IPS DF 6.9 (cell line): ENCODE measurements around the gene CEP43.

Experiments
- DNase-seq: peaks from one replicate; pipeline ENCODE4 v3.0.0-alpha.2; 2013; ENCODE audit warnings: low read depth, low spot score
- H3K27ac ChIP-seq: one replicate; pipeline ENCODE4 v1.5.1; 2013; ENCODE audit warnings: low read length, control low read depth
- H3K27me3 ChIP-seq: 2 replicates; pipeline ENCODE4 v1.6.1; 2013; ENCODE audit warnings: mild to moderate bottlenecking, low read length; ENCODE audit not compliant: control insufficient read depth, insufficient read depth
- H3K36me3 ChIP-seq: 2 replicates; pipeline ENCODE4 v1.6.1; 2013; ENCODE audit warnings: low read length; ENCODE audit not compliant: control insufficient read depth, insufficient read depth
- H3K4me1 ChIP-seq: 2 replicates; pipeline ENCODE4 v1.6.1; 2013; ENCODE audit warnings: low read length; ENCODE audit not compliant: control insufficient read depth, insufficient read depth
- H3K4me3 ChIP-seq: 2 replicates; pipeline ENCODE4 v1.5.1; 2013; ENCODE audit warnings: mild to moderate bottlenecking, low read length
- H3K9me3 ChIP-seq: 2 replicates; pipeline ENCODE4 v1.6.1; 2013; ENCODE audit warnings: low read length, inconsistent platforms; ENCODE audit not compliant: control insufficient read depth, insufficient read depth
- WGBS: extraction: QIAGEN DNeasy Blood & Tissue Kit; methylation state at CpG from one replicate; pipeline ENCODE4 v1.1.7; 2013; ENCODE audit warnings: mixed read lengths, missing lambda C conversion rate; ENCODE audit not compliant: insufficient read length, insufficient coverage; 5-methylcytosine and 5-hydroxymethylcytosine counted together

The CEP43 gene

GRCh38 chr6:166955121-166955864 is 43.9 kb upstream of the CEP43 start:
- WGBS, result no CpG with 5 or more reads among the region's 52 CpGs
- no peak for DNase-seq
- H3K4me3 ChIP-seq, result peak overlapping the region; percentile 75; the same call in 1 of the 2 replicates
- H3K9me3 ChIP-seq, result no peaks in the 10 kb centered on the region
- H3K36me3 ChIP-seq, result no peaks in the 10 kb centered on the region
- no peak overlapping the region for H3K27ac ChIP-seq
- peaks cover 6% of the 10 kb centered on the region; the same call in 1 of the 2 replicates for H3K4me1 ChIP-seq
- H3K27me3 ChIP-seq, result no peaks in the 10 kb centered on the region

- 0 out of 2 replicates have a peak, but pooled peaks cover 4% of the 10 kb centered on the region for H3K4me1 ChIP-seq
These were observed 43.2 kb upstream of the CEP43 start for GRCh38 chr6:166955865-166956443.

GRCh38 chr6:166956444-166957086 is 42.6 kb upstream of the CEP43 start, which contains the start of gene RNASET2:
TSS of gene RNASET2 (minus strand) at chr6:166956550. CDS start at chr6:166956182, 368 bp downstream.
- Histone ChIP-seq H3K4me3 (peak within 1 kb of the TSS; percentile 75), H3K9me3 (no peaks in the 10 kb centered on the region), H3K27me3 (no peaks in the 10 kb centered on the region), H3K36me3 (no peaks in the 10 kb centered on the region), H3K27ac (no peak within 1 kb of the TSS), H3K4me1 (0 out of 2 replicates have a peak, but pooled peaks cover 4% of the 10 kb centered on the region)
- WGBS, result no CpG with 5 or more reads among the region's 71 CpGs
- no peak for DNase-seq

More at GRCh38 chr6:166955865-166956443, 43.2 kb upstream of the CEP43 start:
- no peaks in the 10 kb centered on the region for H3K27me3 ChIP-seq
- no peak overlapping the region for H3K27ac ChIP-seq
- WGBS, result no CpG with 5 or more reads among the region's 54 CpGs
- H3K36me3 ChIP-seq, result no peaks in the 10 kb centered on the region
- no peaks in the 10 kb centered on the region for H3K9me3 ChIP-seq
- H3K4me3 ChIP-seq, result peak overlapping the region; percentile 75
- no peak for DNase-seq

GRCh38 chr6:166957087-166957804 is 42.0 kb upstream of the CEP43 start:
- Histone ChIP-seq H3K4me1 (0 out of 2 replicates have a peak, but pooled peaks cover 4% of the 10 kb centered on the region), H3K27ac (no peak overlapping the region), H3K36me3 (no peaks in the 10 kb centered on the region), H3K4me3 (peak overlapping the region; percentile 75; the same call in 1 of the 2 replicates), H3K27me3 (no peaks in the 10 kb centered on the region), H3K9me3 (no peaks in the 10 kb centered on the region)
- WGBS, result no CpG with 5 or more reads among the region's 26 CpGs
- no peak for DNase-seq

GRCh38 chr6:166957805-166958076 is 41.5 kb upstream of the CEP43 start:
- H3K27ac ChIP-seq, result no peak overlapping the region
- no peaks in the 10 kb centered on the region for H3K36me3 ChIP-seq
- 0 out of 2 replicates have a peak, but pooled peaks cover 4% of the 10 kb centered on the region for H3K4me1 ChIP-seq
- DNase-seq, result no peak
- no peaks in the 10 kb centered on the region for H3K9me3 ChIP-seq
- H3K4me3 ChIP-seq, result no peak overlapping the region
- WGBS, result no CpG with 5 or more reads among the region's 5 CpGs
- H3K27me3 ChIP-seq, result no peaks in the 10 kb centered on the region

GRCh38 chr6:166958926-166959861 is 40.0 kb upstream of the CEP43 start:
- H3K27ac ChIP-seq, result no peak overlapping the region
- no peak for DNase-seq
- no peak overlapping the region for H3K4me3 ChIP-seq
- H3K27me3 ChIP-seq, result no peaks in the 10 kb centered on the region
- WGBS, result no CpG with 5 or more reads among the region's 13 CpGs
- H3K9me3 ChIP-seq, result no peaks in the 10 kb centered on the region
- H3K36me3 ChIP-seq, result no peaks in the 10 kb centered on the region
- H3K4me1 ChIP-seq, result 0 out of 2 replicates have a peak, but pooled peaks cover 4% of the 10 kb centered on the region

GRCh38 chr6:166959911-166960608 is 39.1 kb upstream of the CEP43 start:
- WGBS, result no CpG with 5 or more reads among the region's 9 CpGs
- no peak overlapping the region for H3K27ac ChIP-seq

GRCh38 chr6:166960609-166960978 is 38.6 kb upstream of the CEP43 start:
- H3K36me3 ChIP-seq, result no peaks in the 10 kb centered on the region
- no peak for DNase-seq
- no peak overlapping the region for H3K4me3 ChIP-seq
- no peaks in the 10 kb centered on the region for H3K9me3 ChIP-seq
- no peak overlapping the region for H3K27ac ChIP-seq
- WGBS, result no CpG with 5 or more reads among the region's 3 CpGs
- H3K4me1 ChIP-seq, result 0 out of 2 replicates have a peak, but pooled peaks cover 1% of the 10 kb centered on the region
- H3K27me3 ChIP-seq, result no peaks in the 10 kb centered on the region

More at GRCh38 chr6:166959911-166960608, 39.1 kb upstream of the CEP43 start:
- no peak for DNase-seq
- Histone ChIP-seq H3K27me3 (no peaks in the 10 kb centered on the region), H3K4me3 (no peak overlapping the region), H3K4me1 (0 out of 2 replicates have a peak, but pooled peaks cover 3% of the 10 kb centered on the region), H3K9me3 (no peaks in the 10 kb centered on the region), H3K36me3 (no peaks in the 10 kb centered on the region)

GRCh38 chr6:166966268-166966667 is 32.9 kb upstream of the CEP43 start:
- no peaks in the 10 kb centered on the region for H3K36me3 ChIP-seq

More at GRCh38 chr6:166966268-166966667, 32.9 kb upstream of the CEP43 start:
- Histone ChIP-seq H3K4me3 (no peak overlapping the region), H3K27ac (no peak overlapping the region), H3K9me3 (no peaks in the 10 kb centered on the region), H3K4me1 (no peaks in the 10 kb centered on the region), H3K27me3 (no peaks in the 10 kb centered on the region)
- no CpG with 5 or more reads among the region's 2 CpGs for WGBS
- DNase-seq, result no peak
